Type B pancreatic cell (in vitro differentiated cells): ENCODE measurements around the gene NAV3. TPM values are rescaled to one million over a fixed set of nuclear protein-coding genes. Genes with fewer than 3 reads are reported as not detected.

Experiments
- DNase-seq: peaks from one replicate; pipeline ENCODE4 v3.0.0; 2021; ENCODE audit warnings: mixed read lengths; ENCODE audit not compliant: unreplicated experiment; ENCODE audit errors: extremely low spot score
- H3K27ac Mint-ChIP-seq: 2 replicates; pipeline ENCODE4 v1.8.0; 2021; ENCODE audit warnings: mild to moderate bottlenecking, mixed read lengths
- H3K27me3 Mint-ChIP-seq: 2 replicates; pipeline ENCODE4 v1.8.0; 2021; ENCODE audit warnings: mixed read lengths
- H3K36me3 Mint-ChIP-seq: 2 replicates; pipeline ENCODE4 v1.8.0; 2021; ENCODE audit warnings: mixed read lengths
- H3K4me1 Mint-ChIP-seq: one replicate; pipeline ENCODE4 v1.8.0; 2021; ENCODE audit warnings: mixed read lengths; ENCODE audit not compliant: unreplicated experiment
- H3K4me3 Mint-ChIP-seq: 2 replicates; pipeline ENCODE4 v1.8.0; 2021; ENCODE audit warnings: mild to moderate bottlenecking, mixed read lengths
- H3K9me3 Mint-ChIP-seq: 2 replicates; pipeline ENCODE4 v1.8.0; 2021; ENCODE audit warnings: mixed read lengths
- CTCF ChIP-seq: fragments of 200-600 bp; sonication (generic); conservative IDR thresholded peaks from 2 replicates; pipeline ENCODE4 v1.5.0; 2021; ENCODE audit warnings: antibody characterized with exemption, mild to moderate bottlenecking
- total RNA-seq: library from RNA; stranded (reverse); gene quantifications from 2 replicates; pipeline ENCODE4 v1.2.1, GENCODE V29; 2021; ENCODE audit warnings: low replicate concordance

NAV3 gene
- total RNA-seq, 1 donor from 2014 or later = 24.9 TPM

- H3K9me3 Mint-ChIP-seq = peaks cover 6% of the 10 kb centered on the region
- TF ChIP-seq CTCF = no peak
- DNase-seq = no peak
- H3K27ac Mint-ChIP-seq = no peak overlapping the region
- peak overlapping the region; percentile 15 for H3K4me3 Mint-ChIP-seq
- no peaks in the 10 kb centered on the region for H3K27me3 Mint-ChIP-seq
- H3K36me3 Mint-ChIP-seq = no peaks in the 10 kb centered on the region
- H3K4me1 Mint-ChIP-seq = peaks cover 13% of the 10 kb centered on the region
These were observed 396.1 kb downstream of the NAV3 start for GRCh38 chr12:78226763-78227162.

GRCh38 chr12:78229591-78230101, 399.0 kb downstream of the NAV3 start:
- peaks cover 13% of the 10 kb centered on the region for H3K4me1 Mint-ChIP-seq
- no peaks in the 10 kb centered on the region for H3K36me3 Mint-ChIP-seq
- no peak for DNase-seq
- no peaks in the 10 kb centered on the region for H3K27me3 Mint-ChIP-seq
- peak overlapping the region; percentile 0 for H3K27ac Mint-ChIP-seq
- H3K9me3 Mint-ChIP-seq = peaks cover 6% of the 10 kb centered on the region
- TF ChIP-seq CTCF = peak; percentile 80
- no peak overlapping the region for H3K4me3 Mint-ChIP-seq

DNA sequence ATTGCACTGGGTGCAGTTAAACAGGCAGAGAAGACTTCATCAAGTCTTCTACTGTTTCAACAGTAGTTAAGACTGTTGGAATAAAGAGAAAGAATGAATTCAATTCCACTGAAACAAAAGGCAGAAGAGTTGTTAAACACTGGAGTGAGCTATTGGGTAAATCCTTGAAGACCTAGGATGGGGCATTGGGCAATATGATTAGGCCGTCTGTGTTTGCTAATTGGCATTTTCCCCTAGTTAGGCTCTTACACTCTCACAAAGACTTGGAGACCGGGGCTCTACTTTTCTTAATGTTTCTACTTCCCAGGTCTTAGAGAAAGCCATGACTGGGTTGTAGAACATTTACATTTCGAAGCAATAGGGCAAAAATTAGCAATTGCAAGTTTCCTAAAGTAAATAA, 402.1 kb downstream of the NAV3 start:
- no peak overlapping the region for H3K27ac Mint-ChIP-seq
- H3K27me3 Mint-ChIP-seq = no peaks in the 10 kb centered on the region
- no peaks in the 10 kb centered on the region for H3K9me3 Mint-ChIP-seq
- no peak for TF ChIP-seq CTCF
- no peak overlapping the region for H3K4me3 Mint-ChIP-seq
- peaks cover 8% of the 10 kb centered on the region for H3K4me1 Mint-ChIP-seq
- H3K36me3 Mint-ChIP-seq = no peaks in the 10 kb centered on the region
- no peak for DNase-seq

GRCh38 chr12:78236264-78236663, 405.6 kb downstream of the NAV3 start:
- Mint-ChIP-seq H3K4me3 (no peak overlapping the region), H3K27me3 (no peaks in the 10 kb centered on the region), H3K4me1 (peaks cover 5% of the 10 kb centered on the region), H3K27ac (no peak overlapping the region), H3K9me3 (peaks cover 4% of the 10 kb centered on the region), H3K36me3 (no peaks in the 10 kb centered on the region)
- TF ChIP-seq CTCF = no peak
- DNase-seq = no peak

GRCh38 chr12:78239544-78239943, 408.9 kb downstream of the NAV3 start:
- no peak for TF ChIP-seq CTCF
- H3K4me3 Mint-ChIP-seq = no peak overlapping the region
- no peaks in the 10 kb centered on the region for H3K27me3 Mint-ChIP-seq
- peaks cover 4% of the 10 kb centered on the region for H3K9me3 Mint-ChIP-seq
- H3K4me1 Mint-ChIP-seq = peaks cover 6% of the 10 kb centered on the region
- H3K36me3 Mint-ChIP-seq = no peaks in the 10 kb centered on the region
- no peak overlapping the region for H3K27ac Mint-ChIP-seq
- DNase-seq = no peak

DNA sequence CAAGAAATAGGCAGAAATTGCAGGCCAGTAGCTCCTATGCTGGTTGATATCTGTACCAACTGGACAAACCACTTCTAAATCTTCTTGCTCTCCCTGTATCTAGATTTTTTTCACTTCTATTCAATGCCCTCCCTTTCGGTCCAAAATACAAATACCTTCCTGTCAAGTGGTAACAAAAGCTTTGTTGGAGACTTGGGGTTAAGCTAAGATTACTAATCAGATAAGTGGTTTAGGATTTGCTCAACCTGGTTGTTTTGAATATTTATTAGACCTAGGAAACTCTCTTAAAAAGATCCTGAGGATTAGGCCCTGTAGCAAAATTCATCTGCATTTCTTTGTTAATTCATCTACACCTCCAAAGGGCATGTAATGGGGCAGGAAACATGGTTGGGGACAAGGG, 410.1 kb downstream of the NAV3 start:
- no peak for TF ChIP-seq CTCF
- peak overlapping the region; percentile 32 for H3K27ac Mint-ChIP-seq
- peaks cover 4% of the 10 kb centered on the region for H3K9me3 Mint-ChIP-seq

More for the DNA sequence above, 410.1 kb downstream of the NAV3 start:
- Mint-ChIP-seq H3K4me1 (peaks cover 12% of the 10 kb centered on the region), H3K36me3 (no peaks in the 10 kb centered on the region), H3K27me3 (no peaks in the 10 kb centered on the region), H3K4me3 (no peak overlapping the region)
- no peak for DNase-seq
